Upper lobe of right lung (tissue), 1 donor: ENCODE results near the gene GPR3. TPM values are rescaled to one million over a fixed set of nuclear protein-coding genes. Genes with fewer than 3 reads are reported as not detected.
"Not testable (repeated sequence)": the region's sequence is repeated elsewhere in the genome, so short reads cannot be mapped to it uniquely, and the experiment has no call there.

Experiments used
- ATAC-seq: fragments of 200-7000 bp; cut with Tn5 transposase; one replicate; pipeline ENCODE4 v1.9.1; 2020; ENCODE audit warnings: mild to moderate bottlenecking, moderate library complexity
- DNase-seq: peaks from one replicate; pipeline ENCODE4 v3.0.0-alpha.2; 2020
- H3K27ac ChIP-seq: fragments of 200-600 bp; one replicate; pipeline ENCODE4 v1.8.0; 2022
- H3K27me3 ChIP-seq: fragments of 200-600 bp; one replicate; pipeline ENCODE4 v1.8.0; 2022; ENCODE audit warnings: mild to moderate bottlenecking
- H3K36me3 ChIP-seq: fragments of 200-600 bp; one replicate; pipeline ENCODE4 v1.8.0; 2022
- H3K4me1 ChIP-seq: fragments of 200-600 bp; one replicate; pipeline ENCODE4 v1.8.0; 2022
- H3K4me3 ChIP-seq: fragments of 200-600 bp; one replicate; pipeline ENCODE4 v1.8.0; 2022; ENCODE audit warnings: mild to moderate bottlenecking
- H3K9me3 ChIP-seq: fragments of 200-600 bp; one replicate; pipeline ENCODE4 v1.8.0; 2022
- CTCF ChIP-seq: fragments of 200-600 bp; IDR thresholded peaks from one replicate; pipeline ENCODE4 v1.8.0; 2022; ENCODE audit warnings: antibody characterized with exemption
- intact Hi-C: fragments of 100-400 bp; cut with DNase I; formaldehyde crosslinking; loops from one replicate; pipeline ENCODE4 v1.11.0; 2022
- total RNA-seq: library from RNA; stranded (reverse); fragmentation: NEBNext Ultra II Directional; extraction: Animal tissue kit (Norgen Biotek cat#: 25700); gene quantifications from one replicate; pipeline ENCODE4 v1.2.1, GENCODE V29; 2021
- donor health status: DM: no; HTN: yes; CAD: no; lungs with severe emphysema.

Gene GPR3
- total RNA-seq, 1 donor from 2014 or later, result 0.90 TPM

- ATAC-seq, result no peak
- H3K27ac ChIP-seq, result no peak overlapping the region
- TF ChIP-seq CTCF, result no peak
- no peaks in the 10 kb centered on the region for H3K27me3 ChIP-seq
- H3K9me3 ChIP-seq, result no peaks in the 10 kb centered on the region
- H3K4me3 ChIP-seq, result no peak overlapping the region
- no peak for DNase-seq
- H3K4me1 ChIP-seq, result peaks cover 53% of the 10 kb centered on the region
- intact Hi-C loops, result no loop called here
- H3K36me3 ChIP-seq, result no peaks in the 10 kb centered on the region
Measured at GRCh38 chr1:27400963-27401341, 8.5 kb downstream of the GPR3 start.

- peak; percentile 71 for TF ChIP-seq CTCF
- H3K27me3 ChIP-seq, result no peaks in the 10 kb centered on the region
- intact Hi-C loops, result no loop called here
- no peaks in the 10 kb centered on the region for H3K9me3 ChIP-seq
- peak; percentile 91 for DNase-seq
- peak; percentile 87 for ATAC-seq
- H3K36me3 ChIP-seq, result peaks cover 14% of the 10 kb centered on the region
- peak overlapping the region; percentile 75 for H3K27ac ChIP-seq
- peaks cover 54% of the 10 kb centered on the region for H3K4me1 ChIP-seq
- no peak overlapping the region for H3K4me3 ChIP-seq
Measured at GRCh38 chr1:27402349-27402754, 9.9 kb downstream of the GPR3 start.

GRCh38 chr1:27403065-27403726 is 10.8 kb downstream of the GPR3 start:
- peak overlapping the region; percentile 75 for H3K27ac ChIP-seq
- TF ChIP-seq CTCF, result no peak
- H3K36me3 ChIP-seq, result peaks cover 22% of the 10 kb centered on the region
- ATAC-seq (peak; percentile 12), DNase-seq (peak; percentile 73)
- intact Hi-C loops, result no loop called here
- no peaks in the 10 kb centered on the region for H3K9me3 ChIP-seq
- no peak overlapping the region for H3K4me3 ChIP-seq
- peaks cover 54% of the 10 kb centered on the region for H3K4me1 ChIP-seq
- no peaks in the 10 kb centered on the region for H3K27me3 ChIP-seq

DNA sequence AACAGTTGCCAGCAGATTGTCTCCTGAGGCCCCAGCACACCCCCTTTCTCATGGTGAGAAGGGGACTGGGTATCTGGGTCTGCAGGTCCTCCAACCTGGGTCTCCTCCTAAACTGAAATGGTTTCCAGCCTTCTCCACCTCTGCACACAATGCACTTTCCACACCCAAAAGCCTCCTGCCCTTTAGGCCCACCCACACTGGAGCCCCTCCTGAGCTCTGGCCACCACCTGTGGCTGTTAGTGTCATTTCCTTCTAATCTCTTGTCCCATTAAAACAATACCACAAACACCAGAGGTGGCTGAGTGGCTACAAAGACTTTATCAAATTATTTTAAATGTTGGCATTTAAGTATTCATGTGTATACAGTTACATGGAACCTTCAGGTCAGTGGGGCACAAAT is 11.5 kb downstream of the GPR3 start:
- H3K27ac ChIP-seq, result peak overlapping the region; percentile 75
- intact Hi-C loops, result no loop called here
- DNase-seq, result no peak
- H3K4me3 ChIP-seq, result no peak overlapping the region
- TF ChIP-seq CTCF, result no peak
- peaks cover 30% of the 10 kb centered on the region for H3K36me3 ChIP-seq
- peaks cover 54% of the 10 kb centered on the region for H3K4me1 ChIP-seq
- H3K27me3 ChIP-seq, result no peaks in the 10 kb centered on the region
- ATAC-seq, result no peak
- no peaks in the 10 kb centered on the region for H3K9me3 ChIP-seq

- no peak overlapping the region for H3K4me3 ChIP-seq
- DNase-seq (no peak), ATAC-seq (no peak)
- H3K9me3 ChIP-seq, result no peaks in the 10 kb centered on the region
- no peak for TF ChIP-seq CTCF
- H3K36me3 ChIP-seq, result peaks cover 41% of the 10 kb centered on the region
- intact Hi-C loops, result no loop called here
- peaks cover 54% of the 10 kb centered on the region for H3K4me1 ChIP-seq
- no peaks in the 10 kb centered on the region for H3K27me3 ChIP-seq
- peak overlapping the region; percentile 75 for H3K27ac ChIP-seq
Measured at GRCh38 chr1:27405074-27405473, 12.7 kb downstream of the GPR3 start.

DNA sequence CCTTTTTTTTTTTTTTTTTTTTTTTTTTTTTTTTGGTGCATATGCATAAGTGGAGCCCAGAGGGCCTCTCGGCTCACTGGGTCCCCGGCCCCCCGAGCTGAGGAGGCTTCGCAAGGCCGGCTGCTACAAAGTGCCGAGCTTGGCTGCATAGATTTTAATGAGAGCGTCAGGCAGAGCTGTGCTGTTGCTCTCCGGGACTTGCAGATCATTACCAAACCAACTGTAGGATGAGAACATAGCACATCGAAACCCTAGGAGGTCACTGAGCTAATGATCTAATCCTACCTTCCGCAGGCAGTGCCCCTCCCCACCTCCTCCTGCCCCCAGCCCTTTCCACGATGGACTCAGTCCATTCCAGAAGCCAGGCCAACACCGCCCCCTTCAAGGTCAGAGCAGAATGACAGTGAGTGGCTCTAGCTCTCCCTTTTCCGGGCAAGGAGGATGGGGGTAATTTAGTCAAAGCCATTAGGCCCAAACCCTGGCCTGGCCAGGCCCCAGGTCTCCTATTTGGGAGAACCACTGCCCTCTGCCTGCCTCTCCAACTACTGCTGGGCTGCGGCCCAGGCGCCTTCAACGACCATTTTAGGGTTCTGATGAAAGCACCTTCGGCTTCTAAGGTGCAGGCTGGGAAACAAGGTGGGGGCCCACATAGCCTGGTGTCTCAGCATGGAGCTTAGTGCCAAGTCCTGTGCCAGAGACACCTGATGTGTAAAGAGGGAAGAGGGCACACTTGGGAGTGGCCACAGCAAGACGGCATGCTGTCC is 13.4 kb downstream of the GPR3 start:
- ATAC-seq, H3K27me3 ChIP-seq, DNase-seq, intact Hi-C loops, H3K4me3 ChIP-seq, H3K9me3 ChIP-seq: not testable (repeated sequence)
- Histone ChIP-seq H3K36me3 (peaks cover 48% of the 10 kb centered on the region), H3K27ac (peak overlapping the region; percentile 75), H3K4me1 (peaks cover 54% of the 10 kb centered on the region)
